ENCODE data around the gene ESPNL.
A peak's percentile ranks its signal among the peaks of the same experiment; 100 is the strongest.

ESPNL gene

GRCh38 chr2:238152771-238153688, 52.9 kb downstream of the ESPNL start:
- H3K27ac Mint-ChIP-seq = no peak overlapping the region
- no peaks in the 10 kb centered on the region for H3K36me3 Mint-ChIP-seq (ENCODE audit: low read depth)
- H3K9me3 Mint-ChIP-seq = no peaks in the 10 kb centered on the region
- peaks cover 7% of the 10 kb centered on the region for H3K27me3 Mint-ChIP-seq (ENCODE audit: low read depth)
- H3K4me1 Mint-ChIP-seq (ENCODE audit: low read depth) = no peaks in the 10 kb centered on the region
- no peak overlapping the region for H3K4me3 Mint-ChIP-seq

- Mint-ChIP-seq H3K27ac (no peak overlapping the region), H3K4me1 (ENCODE audit: low read depth) (peaks cover 4% of the 10 kb centered on the region), H3K27me3 (ENCODE audit: low read depth) (peaks cover 12% of the 10 kb centered on the region), H3K4me3 (no peak overlapping the region), H3K36me3 (ENCODE audit: low read depth) (no peaks in the 10 kb centered on the region), H3K9me3 (no peaks in the 10 kb centered on the region)
Measured at GRCh38 chr2:238154570-238154969, 54.4 kb downstream of the ESPNL start.

GRCh38 chr2:238155051-238155760, 55.1 kb downstream of the ESPNL start:
- peaks cover 16% of the 10 kb centered on the region for H3K27me3 Mint-ChIP-seq (ENCODE audit: low read depth)
- no peak overlapping the region for H3K4me3 Mint-ChIP-seq
- H3K4me1 Mint-ChIP-seq (ENCODE audit: low read depth) = peaks cover 4% of the 10 kb centered on the region
- no peaks in the 10 kb centered on the region for H3K9me3 Mint-ChIP-seq
- H3K27ac Mint-ChIP-seq = no peak overlapping the region
- H3K36me3 Mint-ChIP-seq (ENCODE audit: low read depth) = no peaks in the 10 kb centered on the region

DNA sequence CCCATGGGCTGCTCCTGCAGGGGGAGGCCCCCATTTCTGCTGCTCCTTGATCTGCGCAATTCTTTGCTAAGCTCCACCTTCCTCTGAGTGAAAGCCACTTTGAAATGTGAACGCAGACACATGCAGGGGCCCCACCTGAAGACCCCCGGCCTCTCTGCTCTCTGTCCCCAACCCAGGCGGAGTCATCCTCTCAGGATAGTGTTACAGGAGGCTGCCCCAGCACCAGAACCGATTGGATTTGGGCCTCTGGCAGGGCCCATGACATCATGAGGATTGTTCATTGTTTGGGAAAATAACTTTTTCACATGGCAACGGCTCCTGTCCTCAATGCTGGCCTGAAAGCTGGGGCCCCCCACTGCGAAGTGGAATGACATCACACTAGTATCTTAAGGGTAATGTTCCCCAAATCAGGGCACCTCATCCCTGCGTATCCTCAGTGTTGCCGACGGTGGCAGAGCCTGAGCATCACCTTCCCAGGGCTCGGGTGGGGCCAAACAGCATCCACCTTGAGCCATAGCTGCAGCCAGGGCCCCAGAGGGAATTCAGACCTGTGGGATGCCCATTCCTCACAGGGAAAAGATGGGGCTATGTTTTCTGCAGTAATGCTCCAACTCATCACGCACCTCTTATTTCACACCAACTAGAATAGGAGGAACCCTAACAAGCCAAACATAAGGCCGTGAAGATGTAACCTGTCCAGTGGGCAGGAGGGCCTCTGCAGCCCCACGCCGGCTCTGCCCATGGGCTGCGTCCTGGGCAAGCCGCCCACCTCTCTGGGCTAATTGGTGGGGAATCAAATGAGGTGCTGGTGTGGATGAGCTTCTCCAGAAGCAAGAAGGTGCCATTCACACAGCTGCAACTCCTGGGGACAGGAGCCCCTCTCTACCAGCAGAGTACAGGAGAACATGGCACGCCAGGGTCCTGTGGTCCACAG, 55.9 kb downstream of the ESPNL start:
- Mint-ChIP-seq H3K4me3 (no peak overlapping the region), H3K27ac (no peak overlapping the region), H3K27me3 (ENCODE audit: low read depth) (peaks cover 22% of the 10 kb centered on the region), H3K36me3 (ENCODE audit: low read depth) (no peaks in the 10 kb centered on the region), H3K9me3 (no peaks in the 10 kb centered on the region), H3K4me1 (ENCODE audit: low read depth) (peaks cover 4% of the 10 kb centered on the region)

- Mint-ChIP-seq H3K9me3 (no peaks in the 10 kb centered on the region), H3K27ac (no peak overlapping the region), H3K36me3 (ENCODE audit: low read depth) (no peaks in the 10 kb centered on the region), H3K4me1 (ENCODE audit: low read depth) (peaks cover 4% of the 10 kb centered on the region), H3K27me3 (ENCODE audit: low read depth) (peaks cover 22% of the 10 kb centered on the region), H3K4me3 (no peak overlapping the region)
Measured at GRCh38 chr2:238157506-238158017, 57.4 kb downstream of the ESPNL start.

DNA sequence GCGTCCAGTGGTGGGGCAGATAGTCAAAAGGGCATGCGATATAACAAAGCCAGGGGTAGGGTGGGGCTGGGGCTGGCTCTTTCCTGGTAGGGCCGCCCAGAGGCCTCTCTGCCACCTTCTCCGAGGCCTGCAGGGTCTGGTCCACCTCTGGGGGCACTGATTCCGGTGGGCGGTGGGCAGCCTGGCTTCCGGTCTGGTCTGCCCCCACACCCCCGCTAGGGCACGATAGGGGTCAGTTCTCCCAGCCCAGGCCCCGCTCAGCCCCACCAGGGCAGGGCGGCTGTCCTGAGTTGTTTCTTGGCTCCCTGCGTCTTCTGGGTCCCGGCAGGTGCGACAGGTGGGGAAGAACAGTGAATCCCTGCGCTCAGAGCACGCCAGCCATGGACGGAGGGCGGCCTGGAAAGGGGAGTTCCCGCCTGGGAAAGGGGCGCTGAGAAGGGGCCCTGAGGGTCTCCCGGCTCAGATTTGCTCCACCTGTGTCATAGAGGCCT, 57.9 kb downstream of the ESPNL start:
- no peak overlapping the region for H3K27ac Mint-ChIP-seq
- peak overlapping the region; percentile 17 for H3K4me3 Mint-ChIP-seq
- no peaks in the 10 kb centered on the region for H3K36me3 Mint-ChIP-seq (ENCODE audit: low read depth)
- H3K9me3 Mint-ChIP-seq = no peaks in the 10 kb centered on the region
- peaks cover 4% of the 10 kb centered on the region for H3K4me1 Mint-ChIP-seq (ENCODE audit: low read depth)
- H3K27me3 Mint-ChIP-seq (ENCODE audit: low read depth) = peaks cover 22% of the 10 kb centered on the region

- Mint-ChIP-seq H3K27ac (no peak within 1 kb of the TSS), H3K27me3 (ENCODE audit: low read depth) (peaks cover 22% of the 10 kb centered on the region)
Measured at GRCh38 chr2:238158509-238159070, 58.5 kb downstream of the ESPNL start, which contains the start of gene ERFE. Gene ERFE (plus strand): TSS chr2:238158970. CDS start chr2:238159008, 38 bp downstream.

GRCh38 chr2:238159071-238159539, 59.0 kb downstream of the ESPNL start:
- no peaks in the 10 kb centered on the region for H3K9me3 Mint-ChIP-seq

More at GRCh38 chr2:238158509-238159070, 58.5 kb downstream of the ESPNL start, which contains the start of gene ERFE:
- H3K4me1 Mint-ChIP-seq (ENCODE audit: low read depth) = peaks cover 4% of the 10 kb centered on the region
- H3K9me3 Mint-ChIP-seq = no peaks in the 10 kb centered on the region
- H3K36me3 Mint-ChIP-seq (ENCODE audit: low read depth) = no peaks in the 10 kb centered on the region
- peak within 1 kb of the TSS; percentile 58 for H3K4me3 Mint-ChIP-seq

DNA sequence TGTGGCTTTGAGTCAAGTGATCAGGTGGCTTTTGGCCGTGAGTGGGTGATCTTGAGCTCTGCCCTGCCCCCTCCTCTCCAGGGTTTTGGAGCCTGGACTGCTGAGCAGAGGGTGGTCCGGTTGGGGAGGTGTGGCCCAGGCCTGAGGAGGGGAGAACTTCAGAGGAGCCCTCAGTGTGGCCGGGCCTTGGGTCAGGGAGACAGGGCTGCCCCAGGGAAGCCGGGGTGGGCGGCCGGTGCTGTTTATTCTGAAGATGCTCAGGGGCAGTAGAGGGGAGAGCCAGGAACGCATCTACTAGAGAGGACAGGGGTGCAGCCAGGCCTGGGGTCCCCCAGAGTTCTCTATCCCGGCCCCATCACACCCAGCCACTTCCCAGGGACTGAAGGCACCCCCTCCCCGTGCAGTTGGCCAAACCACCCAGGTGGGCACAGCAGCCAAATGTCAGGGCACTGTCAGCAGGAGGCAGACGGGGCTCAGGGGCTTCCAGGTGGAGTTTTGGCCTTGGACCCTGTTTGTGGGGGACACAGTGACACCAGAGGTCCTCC, 59.6 kb downstream of the ESPNL start:
- Mint-ChIP-seq H3K4me3 (peak overlapping the region; percentile 58), H3K27ac (no peak overlapping the region), H3K4me1 (ENCODE audit: low read depth) (peaks cover 4% of the 10 kb centered on the region), H3K27me3 (ENCODE audit: low read depth) (peaks cover 28% of the 10 kb centered on the region), H3K36me3 (ENCODE audit: low read depth) (no peaks in the 10 kb centered on the region), H3K9me3 (no peaks in the 10 kb centered on the region)

More at GRCh38 chr2:238159071-238159539, 59.0 kb downstream of the ESPNL start:
- H3K4me3 Mint-ChIP-seq = peak overlapping the region; percentile 58
- H3K27ac Mint-ChIP-seq = no peak overlapping the region
- peaks cover 22% of the 10 kb centered on the region for H3K27me3 Mint-ChIP-seq (ENCODE audit: low read depth)
- peaks cover 4% of the 10 kb centered on the region for H3K4me1 Mint-ChIP-seq (ENCODE audit: low read depth)
- H3K36me3 Mint-ChIP-seq (ENCODE audit: low read depth) = no peaks in the 10 kb centered on the region

DNA sequence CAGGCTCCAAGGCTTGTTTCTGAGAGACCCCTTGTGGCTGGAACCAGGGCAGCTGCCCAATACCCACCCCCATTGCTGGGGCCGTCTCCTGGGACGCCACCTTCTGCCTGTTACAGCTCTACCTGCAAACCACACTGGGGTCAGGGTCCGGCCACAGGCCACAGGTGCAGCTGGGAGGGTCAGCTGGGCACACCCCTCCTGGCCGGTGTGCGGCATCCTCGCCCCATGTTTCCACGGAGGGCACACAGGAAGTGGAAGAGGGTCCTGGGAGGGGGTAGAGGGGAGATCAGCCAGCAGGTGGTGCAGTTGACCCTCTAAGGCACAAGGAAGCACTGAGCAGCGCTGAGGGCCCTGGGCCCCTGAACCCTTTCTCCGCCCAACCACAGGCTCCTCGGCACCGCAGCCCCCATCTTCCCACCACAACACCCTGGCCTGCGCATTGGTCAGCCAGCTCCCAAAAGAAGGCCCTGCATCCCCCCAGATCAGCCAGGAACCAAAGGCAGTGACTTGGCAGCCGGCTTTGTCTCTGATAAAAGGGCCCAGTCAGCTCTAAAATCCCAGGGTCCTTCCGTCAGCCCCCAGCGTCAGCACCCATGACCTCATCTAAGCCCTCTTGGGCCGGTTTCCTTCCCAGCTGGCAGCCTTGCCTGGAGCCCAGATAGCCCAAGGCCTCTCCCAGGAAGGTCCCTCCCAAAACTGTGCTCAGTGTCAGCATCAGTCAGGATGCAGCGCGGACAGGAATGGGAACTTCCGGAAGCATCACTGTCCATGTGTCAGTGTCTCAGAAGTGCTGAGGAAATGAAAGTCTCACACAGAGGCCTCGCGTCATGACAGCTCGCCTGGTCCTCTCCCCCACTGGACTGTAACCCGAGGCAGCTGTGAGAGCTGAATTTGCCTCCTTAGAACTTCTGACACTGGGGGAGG, 60.3 kb downstream of the ESPNL start:
- H3K4me1 Mint-ChIP-seq (ENCODE audit: low read depth) = peaks cover 4% of the 10 kb centered on the region
- H3K27me3 Mint-ChIP-seq (ENCODE audit: low read depth) = peaks cover 35% of the 10 kb centered on the region
- H3K27ac Mint-ChIP-seq = no peak overlapping the region
- H3K9me3 Mint-ChIP-seq = no peaks in the 10 kb centered on the region
- no peak overlapping the region for H3K4me3 Mint-ChIP-seq
- H3K36me3 Mint-ChIP-seq (ENCODE audit: low read depth) = no peaks in the 10 kb centered on the region

DNA sequence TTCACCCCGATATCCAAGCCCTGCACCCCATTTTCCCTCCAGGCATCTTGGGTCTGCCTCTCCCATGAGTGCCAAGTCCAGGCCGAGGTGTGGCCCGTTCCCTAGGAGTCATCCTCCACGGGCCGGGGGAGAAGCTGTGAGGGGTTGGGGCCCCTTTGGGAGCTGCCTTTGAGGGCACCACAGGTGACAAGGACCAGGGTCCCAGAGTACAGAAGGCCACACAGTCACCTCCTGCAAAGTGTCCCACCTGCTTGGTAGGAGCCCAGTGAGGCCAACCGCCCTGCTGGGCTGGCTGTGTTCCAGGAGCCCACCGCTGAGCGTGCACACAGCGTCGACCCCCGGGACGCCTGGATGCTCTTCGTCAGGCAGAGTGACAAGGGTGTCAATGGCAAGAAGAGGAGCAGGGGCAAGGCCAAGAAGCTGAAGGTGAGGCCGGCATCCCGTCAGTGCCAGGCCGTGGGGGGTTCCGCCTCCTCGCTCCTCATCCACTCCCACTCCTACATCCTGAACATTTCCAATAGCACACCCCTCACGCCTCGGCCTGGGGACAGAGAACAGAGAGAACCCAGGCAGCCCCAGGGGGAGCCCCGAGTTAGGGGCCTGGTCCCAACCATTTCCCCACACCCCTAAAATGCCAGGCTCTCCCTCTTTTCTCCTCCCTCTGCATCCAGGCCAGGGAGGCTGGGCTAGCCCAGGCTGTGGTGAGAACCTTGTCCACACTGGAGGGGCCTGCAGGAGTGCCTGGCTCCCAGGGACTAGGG, 61.3 kb downstream of the ESPNL start:
- peaks cover 37% of the 10 kb centered on the region for H3K27me3 Mint-ChIP-seq (ENCODE audit: low read depth)
- H3K36me3 Mint-ChIP-seq (ENCODE audit: low read depth) = no peaks in the 10 kb centered on the region
- H3K9me3 Mint-ChIP-seq = no peaks in the 10 kb centered on the region
- H3K27ac Mint-ChIP-seq = no peak overlapping the region
- H3K4me3 Mint-ChIP-seq = no peak overlapping the region
- H3K4me1 Mint-ChIP-seq (ENCODE audit: low read depth) = peaks cover 4% of the 10 kb centered on the region

Data from T-helper 1 cell treated with Interleukin-12 subunit alpha and Interleukin-12 subunit beta and Interleukin-4 antibody, amounts not matched to agents 30 μg/mL and 1 μg/mL, for 36 hours (primary cell).